WTC11 (cell line): Measurements from ENCODE around the gene PREX1. TPM values are rescaled to one million over a fixed set of nuclear protein-coding genes. Genes with fewer than 3 reads are reported as not detected.
A peak's percentile ranks its signal among the peaks of the same experiment; 100 is the strongest.

Source experiments
- ATAC-seq: fragments of 200-7000 bp; cut with Tn5 transposase; 2 replicates; pipeline ENCODE4 v1.10.0; 2021; ENCODE audit warnings: mild to moderate bottlenecking, moderate library complexity
- CTCF ChIA-PET: fragments of 300-600 bp; sonication (Branson Sonifier 250); formaldehyde crosslinking; loops from one replicate; lab custom pipeline; 2021; ENCODE audit warnings: antibody characterized with exemption; lab: Charles Lee
- POLR2A ChIA-PET: fragments of 350-600 bp; sonication (Branson Sonifier 250); formaldehyde crosslinking; loops from one replicate; lab custom pipeline; 2021; ENCODE audit warnings: antibody characterized with exemption; lab: Charles Lee
- DNase-seq: peaks from one replicate; pipeline ENCODE4 v3.0.0; 2021; ENCODE audit warnings: low spot score
- H3K27ac Mint-ChIP-seq: 2 replicates; pipeline ENCODE4 v1.8.0; 2021; ENCODE audit warnings: mixed read lengths
- H3K27me3 Mint-ChIP-seq: 2 replicates; pipeline ENCODE4 v1.8.0; 2021; ENCODE audit warnings: low read depth, mild to moderate bottlenecking, moderate library complexity, mixed read lengths
- H3K36me3 Mint-ChIP-seq: 2 replicates; pipeline ENCODE4 v1.8.0; 2021; ENCODE audit warnings: mixed read lengths
- H3K4me1 Mint-ChIP-seq: 2 replicates; pipeline ENCODE4 v1.8.0; 2022; ENCODE audit warnings: mixed read lengths
- H3K4me3 Mint-ChIP-seq: 2 replicates; pipeline ENCODE4 v1.8.0; 2021; ENCODE audit warnings: mild to moderate bottlenecking, moderate library complexity, mixed read lengths
- H3K9me3 Mint-ChIP-seq: 2 replicates; pipeline ENCODE4 v1.8.0; 2021; ENCODE audit warnings: mixed read lengths
- ARID4B ChIP-seq: sonication (generic); formaldehyde crosslinking; IDR thresholded peaks from 2 replicates; pipeline ENCODE4 v1.8.0; 2023; ENCODE audit warnings: missing genetic modification reagents, mild to moderate bottlenecking, borderline replicate concordance
- CDX4 ChIP-seq: fragments of 250-450 bp; sonication (Bioruptor Pico); IDR thresholded peaks from 2 replicates; pipeline ENCODE4 v1.9.0; 2021; ENCODE audit warnings: moderate library complexity, mild to moderate bottlenecking, inconsistent platforms, borderline replicate concordance
- CREB1 ChIP-seq: sonication (generic); formaldehyde crosslinking; IDR thresholded peaks from 2 replicates; pipeline ENCODE4 v1.8.0; 2023; ENCODE audit warnings: mild to moderate bottlenecking, missing genetic modification reagents
- GRHL2 ChIP-seq: fragments of 250-450 bp; sonication (Bioruptor Pico); IDR thresholded peaks from 2 replicates; pipeline ENCODE4 v1.8.0; 2022; ENCODE audit warnings: mild to moderate bottlenecking, moderate library complexity; ENCODE audit not compliant: insufficient replicate concordance, severe bottlenecking
- GTF2I ChIP-seq: fragments of 250-450 bp; sonication (Bioruptor Pico); conservative IDR thresholded peaks from 2 replicates; pipeline ENCODE4 v1.4.0; 2021; ENCODE audit warnings: mild to moderate bottlenecking
- HMGXB4 ChIP-seq: sonication (generic); formaldehyde crosslinking; IDR thresholded peaks from 2 replicates; pipeline ENCODE4 v1.8.1; 2023; ENCODE audit warnings: mild to moderate bottlenecking, moderate library complexity, missing genetic modification reagents
- JAZF1 ChIP-seq: fragments of 250-450 bp; sonication (Bioruptor Pico); IDR thresholded peaks from 2 replicates; pipeline ENCODE4 v1.9.0; 2021; ENCODE audit warnings: moderate library complexity, mild to moderate bottlenecking, inconsistent platforms
- KAT7 ChIP-seq: sonication (generic); formaldehyde crosslinking; IDR thresholded peaks from 2 replicates; pipeline ENCODE4 v1.8.1; 2023; ENCODE audit warnings: missing genetic modification reagents, mild to moderate bottlenecking, borderline replicate concordance
- MYBL2 ChIP-seq: sonication (generic); formaldehyde crosslinking; IDR thresholded peaks from 2 replicates; pipeline ENCODE4 v1.8.1; 2023; ENCODE audit warnings: mild to moderate bottlenecking, moderate library complexity, missing genetic modification reagents
- NR2C2 ChIP-seq: sonication (generic); formaldehyde crosslinking; IDR thresholded peaks from 2 replicates; pipeline ENCODE4 v1.8.0; 2022; ENCODE audit warnings: mild to moderate bottlenecking, missing genetic modification reagents
- SMAD3 ChIP-seq: sonication (generic); formaldehyde crosslinking; IDR thresholded peaks from 2 replicates; pipeline ENCODE4 v1.8.0; 2022; ENCODE audit warnings: missing genetic modification reagents, mild to moderate bottlenecking, borderline replicate concordance
- TCF7 ChIP-seq: sonication (generic); formaldehyde crosslinking; IDR thresholded peaks from 2 replicates; pipeline ENCODE4 v1.8.0; 2022; ENCODE audit warnings: mild to moderate bottlenecking, low read depth, missing genetic modification reagents, moderate library complexity
- USF2 ChIP-seq: sonication (generic); formaldehyde crosslinking; IDR thresholded peaks from 2 replicates; pipeline ENCODE4 v1.8.1; 2023; ENCODE audit warnings: mild to moderate bottlenecking, missing genetic modification reagents, moderate library complexity
- ZBTB21 ChIP-seq: sonication (generic); formaldehyde crosslinking; IDR thresholded peaks from 2 replicates; pipeline ENCODE4 v1.8.1; 2023; ENCODE audit warnings: mild to moderate bottlenecking, missing genetic modification reagents, borderline replicate concordance
- ZNF121 ChIP-seq: sonication (generic); formaldehyde crosslinking; IDR thresholded peaks from 2 replicates; pipeline ENCODE4 v1.8.0; 2023; ENCODE audit warnings: missing genetic modification reagents
- ZSCAN18 ChIP-seq: fragments of 250-450 bp; sonication (Bioruptor Pico); IDR thresholded peaks from 2 replicates; pipeline ENCODE4 v2.1.2; 2022; ENCODE audit warnings: mild to moderate bottlenecking, moderate library complexity
- total RNA-seq: library from RNA; stranded (reverse); gene quantifications from 3 replicates; pipeline ENCODE4 v1.2.3, GENCODE V29; 2021

PREX1 gene
- total RNA-seq, 1 experiment from 2014 or later: 17.3 TPM

- TF ChIP-seq HMGXB4 (CRISPR knock-in tag): no peak
These were observed 56.3 kb downstream of the PREX1 start (continued) for GRCh38 chr20:48771542-48771941.

GRCh38 chr20:48770700-48771442 lies 56.9 kb downstream of the PREX1 start:
- POLR2A ChIA-PET: no interaction called here
- Mint-ChIP-seq H3K27ac (no peak overlapping the region), H3K27me3 (peaks cover 8% of the 10 kb centered on the region), H3K9me3 (peaks cover 16% of the 10 kb centered on the region), H3K4me1 (peaks cover 26% of the 10 kb centered on the region), H3K36me3 (peaks cover 15% of the 10 kb centered on the region), H3K4me3 (no peak overlapping the region)
- no peak for DNase-seq
- ATAC-seq: no peak
- CTCF ChIA-PET: no interaction called here
- TF ChIP-seq KAT7 (CRISPR knock-in tag) (no peak), SMAD3 (CRISPR knock-in tag) (no peak), ARID4B (no peak), NR2C2 (CRISPR knock-in tag) (no peak)

- H3K27me3 Mint-ChIP-seq: peaks cover 3% of the 10 kb centered on the region
- peaks cover 14% of the 10 kb centered on the region for H3K36me3 Mint-ChIP-seq
- H3K9me3 Mint-ChIP-seq: peaks cover 18% of the 10 kb centered on the region
- H3K27ac Mint-ChIP-seq: peak overlapping the region; percentile 69
- no peak overlapping the region for H3K4me3 Mint-ChIP-seq
- TF ChIP-seq JAZF1 (CRISPR knock-in tag) (no peak), GTF2I (CRISPR knock-in tag) (peak; percentile 55; the same call in 1 of the 2 replicates), ZNF121 (CRISPR knock-in tag) (0 out of 2 replicates have a peak, but pooled peaks have one; percentile 10)
- H3K4me1 Mint-ChIP-seq: peaks cover 26% of the 10 kb centered on the region
- CTCF ChIA-PET: no interaction called here
- ATAC-seq: peak; percentile 57; the same call in 1 of the 2 replicates
- POLR2A ChIA-PET: no interaction called here
- DNase-seq: no peak
These were observed 58.5 kb downstream of the PREX1 start for GRCh38 chr20:48769069-48769983.

GRCh38 chr20:48766961-48767960 lies 60.5 kb downstream of the PREX1 start:
- Mint-ChIP-seq H3K36me3 (peaks cover 14% of the 10 kb centered on the region), H3K9me3 (peaks cover 20% of the 10 kb centered on the region), H3K27me3 (peaks cover 3% of the 10 kb centered on the region), H3K27ac (no peak overlapping the region; the same call in 1 of the 2 replicates), H3K4me1 (peaks cover 29% of the 10 kb centered on the region), H3K4me3 (no peak overlapping the region)
- POLR2A ChIA-PET: no interaction called here
- ATAC-seq (no peak), DNase-seq (no peak)
- CTCF ChIA-PET: no interaction called here
- TF ChIP-seq MYBL2 (CRISPR knock-in tag) (no peak), TCF7 (CRISPR knock-in tag) (no peak), ZSCAN18 (no peak), CREB1 (CRISPR knock-in tag) (no peak), GRHL2 (CRISPR knock-in tag) (no peak), SMAD3 (CRISPR knock-in tag) (no peak), USF2 (CRISPR knock-in tag) (no peak), CDX4 (no peak), ZBTB21 (CRISPR knock-in tag) (no peak)
